Activated CD4-positive, alpha-beta memory T cell treated with anti-CD3 and anti-CD28 coated beads, Interleukin-2, amount 10 ng/mL, durations not matched to agents 7 days and 5 days (primary cell): ENCODE measurements around the gene ANGPTL2. TPM values are rescaled to one million over a fixed set of nuclear protein-coding genes. Genes with fewer than 3 reads are reported as not detected.

Source experiments
- CTCF ChIA-PET: fragments of 350-600 bp; sonication (Branson Sonifier 250); formaldehyde crosslinking; loops from one replicate; lab custom pipeline; 2021; ENCODE audit warnings: antibody characterized with exemption, inconsistent platforms; lab: Charles Lee
- POLR2A ChIA-PET: fragments of 350-600 bp; sonication (Branson Sonifier 250); formaldehyde crosslinking; loops from one replicate; lab custom pipeline; 2021; ENCODE audit warnings: antibody characterized with exemption; lab: Charles Lee
- DNase-seq: peaks from one replicate; pipeline ENCODE4 v3.0.0-alpha.2; 2020
- H3K27ac Mint-ChIP-seq: one replicate; pipeline ENCODE4 v1.8.0; 2021; ENCODE audit warnings: mild to moderate bottlenecking, mixed read lengths
- H3K27me3 Mint-ChIP-seq: one replicate; pipeline ENCODE4 v1.8.0; 2021; ENCODE audit warnings: mixed read lengths
- H3K36me3 Mint-ChIP-seq: one replicate; pipeline ENCODE4 v1.8.0; 2021; ENCODE audit warnings: low read depth, mixed read lengths
- H3K4me1 Mint-ChIP-seq: one replicate; pipeline ENCODE4 v1.8.0; 2021; ENCODE audit warnings: mixed read lengths
- H3K4me3 Mint-ChIP-seq: one replicate; pipeline ENCODE4 v1.8.0; 2021; ENCODE audit warnings: mild to moderate bottlenecking, mixed read lengths
- H3K9me3 Mint-ChIP-seq: one replicate; pipeline ENCODE4 v1.8.0; 2021; ENCODE audit warnings: mixed read lengths
- total RNA-seq, 2 experiments: library from RNA; stranded (reverse); gene quantifications; one replicate each; pipeline ENCODE4 v1.2.3, GENCODE V29; 2021

Gene ANGPTL2
- total RNA-seq, 2 experiments from 2014 or later = 0.08 TPM; not detected in 1

DNA sequence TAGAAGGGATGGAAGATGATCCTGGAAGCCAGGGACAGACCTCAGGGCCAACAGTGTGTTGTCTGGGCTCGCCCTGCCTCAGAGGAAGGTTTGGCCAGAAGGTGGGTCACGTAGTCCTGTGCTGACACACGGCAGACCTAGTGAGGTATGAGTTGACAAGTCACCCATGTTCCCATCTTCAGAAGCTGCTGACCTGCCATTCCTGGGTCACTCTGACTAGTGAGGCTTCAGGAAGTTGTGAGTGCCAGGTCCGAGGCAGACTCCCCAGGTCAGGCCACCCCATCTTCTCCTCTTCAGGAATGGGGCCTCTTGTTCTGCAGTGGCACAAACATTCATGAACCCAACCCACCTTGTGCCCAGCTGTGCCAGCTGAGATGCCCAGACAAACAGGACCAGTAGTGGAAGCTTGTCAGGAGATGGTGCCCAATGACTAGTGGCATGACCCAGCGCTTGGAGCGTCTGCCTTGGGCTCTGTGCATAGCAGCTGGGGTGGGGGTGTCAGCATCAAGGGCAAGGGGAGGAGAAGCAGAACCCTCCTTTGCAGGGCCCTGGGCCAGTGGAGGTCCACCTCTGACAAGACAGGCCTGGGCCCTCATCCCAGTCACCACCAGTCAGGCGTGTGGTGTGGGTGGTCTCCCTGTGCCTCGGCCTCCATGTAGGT lies 16.8 kb upstream of the ANGPTL2 start:
- Mint-ChIP-seq H3K4me1 (no peaks in the 10 kb centered on the region), H3K9me3 (no peaks in the 10 kb centered on the region), H3K27me3 (peaks cover 17% of the 10 kb centered on the region), H3K36me3 (no peaks in the 10 kb centered on the region), H3K27ac (no peak overlapping the region), H3K4me3 (no peak overlapping the region)
- no peak for DNase-seq
- ChIA-PET POLR2A (no interaction called here), CTCF (no interaction called here)

DNA sequence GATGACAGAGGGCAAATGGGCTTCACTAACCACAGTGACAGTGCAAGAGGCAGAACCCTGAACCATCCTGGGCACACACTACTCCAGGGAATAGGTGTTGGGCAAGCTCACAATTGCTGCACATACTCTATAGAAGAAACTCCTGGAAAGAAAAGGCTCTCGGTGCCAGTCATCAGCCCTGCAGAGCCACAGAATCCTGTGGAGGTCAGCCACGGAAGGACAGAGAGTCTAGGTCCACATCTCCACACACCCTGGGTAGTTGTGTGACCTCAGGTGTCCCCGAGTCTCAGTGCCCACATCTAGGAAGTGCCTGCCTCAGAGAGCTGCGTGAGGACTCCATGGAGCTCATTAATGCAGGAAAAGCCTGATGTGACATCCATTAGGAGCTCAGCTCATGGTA lies 16.0 kb upstream of the ANGPTL2 start:
- POLR2A ChIA-PET = interaction anchor here (0.6 kb wide), 1 partner anchor 23 kb away, joined by 3 read pairs; no protein-coding TSS in a partner anchor

DNA sequence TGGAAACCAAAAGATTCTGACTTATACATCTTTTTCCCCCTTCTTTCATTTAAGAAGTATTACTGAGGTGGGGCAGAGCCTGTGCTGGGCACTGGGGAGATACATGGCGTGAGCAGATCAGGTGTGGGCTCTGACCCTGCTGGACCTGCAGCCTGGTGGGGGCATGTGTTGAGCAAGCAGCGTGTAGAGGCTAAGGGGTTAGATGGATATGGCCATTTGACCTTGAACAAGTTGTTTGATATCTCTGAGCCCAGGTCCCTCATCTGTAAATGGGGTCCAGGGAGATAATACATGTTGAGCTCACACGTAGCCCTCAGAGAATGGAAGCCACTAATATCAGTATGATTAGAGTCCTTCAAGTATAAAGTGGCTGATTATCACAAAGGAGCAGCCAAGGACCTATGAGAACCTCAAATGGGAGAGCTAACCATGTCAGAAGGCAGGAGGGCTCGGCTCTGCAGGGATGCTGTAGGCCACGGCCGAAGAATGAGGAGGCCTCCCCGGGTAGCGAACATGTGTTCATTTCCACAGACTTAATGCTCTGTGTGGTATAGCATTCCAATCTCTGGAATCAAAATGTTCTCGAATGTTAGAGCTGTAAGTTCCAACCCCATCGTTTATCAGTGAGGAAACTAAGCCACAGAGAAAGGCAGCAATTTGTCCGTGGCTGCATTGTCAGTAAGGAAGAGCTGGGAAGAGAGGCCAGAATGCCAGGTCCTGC lies 15.4 kb upstream of the ANGPTL2 start:
- H3K9me3 Mint-ChIP-seq = no peaks in the 10 kb centered on the region
- H3K27ac Mint-ChIP-seq = no peak overlapping the region
- H3K36me3 Mint-ChIP-seq = no peaks in the 10 kb centered on the region
- H3K4me1 Mint-ChIP-seq = no peaks in the 10 kb centered on the region
- no peak for DNase-seq
- H3K27me3 Mint-ChIP-seq = peaks cover 11% of the 10 kb centered on the region
- no peak overlapping the region for H3K4me3 Mint-ChIP-seq
- ChIA-PET POLR2A (interaction anchor here (0.6 kb wide), 1 partner anchor 22 kb away, joined by 3 read pairs; no protein-coding TSS in a partner anchor), CTCF (no interaction called here)

More for the DNA sequence above, 16.0 kb upstream of the ANGPTL2 start:
- Mint-ChIP-seq H3K4me1 (no peaks in the 10 kb centered on the region), H3K9me3 (no peaks in the 10 kb centered on the region), H3K27ac (no peak overlapping the region), H3K36me3 (no peaks in the 10 kb centered on the region), H3K4me3 (no peak overlapping the region), H3K27me3 (peaks cover 13% of the 10 kb centered on the region)
- CTCF ChIA-PET = no interaction called here
- DNase-seq = no peak

DNA sequence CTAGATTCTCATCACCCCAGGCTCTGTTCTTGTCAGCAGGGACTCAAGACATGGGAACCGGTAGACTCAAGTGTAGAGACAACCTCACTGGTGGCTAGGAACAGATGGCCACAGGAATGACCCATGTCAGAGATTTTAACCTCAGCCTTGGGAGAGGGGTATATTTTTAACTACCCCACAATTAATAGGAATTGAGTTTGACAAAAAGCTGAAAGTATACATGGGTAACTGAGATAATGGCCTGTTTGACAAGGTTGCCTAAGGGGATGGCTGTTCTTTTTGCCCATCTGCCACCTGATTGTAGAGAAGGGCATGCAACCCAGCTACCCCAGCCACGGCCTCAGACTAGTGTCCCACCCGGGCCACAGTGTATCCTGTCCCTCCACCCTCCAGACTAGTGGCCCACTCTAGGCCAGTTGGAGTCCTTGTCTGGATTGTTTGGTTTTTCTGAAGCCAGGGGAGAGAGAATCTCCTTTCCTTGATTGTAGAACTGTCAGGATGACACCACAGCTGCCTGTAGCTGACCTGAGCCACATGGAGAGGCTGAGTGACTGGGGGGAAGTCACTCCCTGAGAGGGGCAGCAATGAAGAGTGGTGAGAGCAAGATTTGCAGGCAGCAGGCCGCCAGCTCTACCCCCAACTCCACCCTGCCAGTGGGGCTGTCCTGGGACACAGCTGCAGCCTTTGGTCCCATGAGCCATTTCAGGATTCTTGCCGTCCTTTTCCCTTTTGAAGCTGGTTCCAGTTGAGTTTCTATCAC lies 14.6 kb upstream of the ANGPTL2 start:
- H3K27me3 Mint-ChIP-seq = peaks cover 6% of the 10 kb centered on the region
- H3K36me3 Mint-ChIP-seq = no peaks in the 10 kb centered on the region
- ChIA-PET POLR2A (no interaction called here), CTCF (no interaction called here)
- no peaks in the 10 kb centered on the region for H3K9me3 Mint-ChIP-seq
- no peak overlapping the region for H3K27ac Mint-ChIP-seq
- no peak for DNase-seq
- H3K4me1 Mint-ChIP-seq = no peaks in the 10 kb centered on the region
- H3K4me3 Mint-ChIP-seq = no peak overlapping the region

DNA sequence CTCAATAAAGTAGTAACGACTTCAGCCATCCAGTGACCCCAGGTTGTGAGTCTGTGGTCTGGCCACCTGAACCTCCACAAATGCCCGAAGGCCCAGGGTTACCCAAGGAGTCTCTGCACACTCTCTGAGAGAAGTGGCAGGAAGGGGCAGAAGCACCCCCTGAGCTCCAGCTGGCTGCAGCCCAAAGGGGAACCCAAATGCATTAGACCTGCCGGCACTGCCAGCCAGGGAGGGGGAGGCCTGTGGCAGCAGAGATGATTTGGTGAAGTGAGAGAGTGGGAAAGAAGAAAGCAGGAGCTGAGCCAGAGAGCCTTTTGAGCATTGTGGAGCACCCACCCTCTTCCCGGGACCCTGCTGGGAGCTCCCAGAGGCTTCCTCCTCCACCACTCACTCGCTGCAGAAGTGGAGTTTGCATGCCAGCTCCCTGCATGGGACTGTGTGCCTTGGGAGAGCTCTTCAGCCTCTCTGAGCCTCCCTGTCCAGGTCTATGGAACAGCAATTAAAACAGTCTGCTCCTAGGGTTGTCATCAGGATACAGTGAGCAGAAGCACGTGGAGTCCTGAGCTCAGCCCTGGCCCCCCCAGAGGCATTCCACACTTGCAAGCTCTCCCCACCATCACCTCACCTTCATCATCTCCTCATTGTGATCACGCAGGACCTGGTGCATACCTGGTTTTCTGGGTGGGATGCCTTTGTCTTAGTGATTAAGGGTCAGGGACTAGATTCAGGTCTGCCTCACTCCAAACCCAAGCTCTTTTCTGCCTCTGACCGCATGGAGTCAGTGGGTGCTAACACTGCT lies 13.8 kb upstream of the ANGPTL2 start:
- Mint-ChIP-seq H3K4me1 (no peaks in the 10 kb centered on the region), H3K4me3 (no peak overlapping the region), H3K27ac (no peak overlapping the region), H3K27me3 (peaks cover 3% of the 10 kb centered on the region), H3K9me3 (no peaks in the 10 kb centered on the region), H3K36me3 (no peaks in the 10 kb centered on the region)
- POLR2A ChIA-PET = no interaction called here
- no peak for DNase-seq
- CTCF ChIA-PET = no interaction called here

DNA sequence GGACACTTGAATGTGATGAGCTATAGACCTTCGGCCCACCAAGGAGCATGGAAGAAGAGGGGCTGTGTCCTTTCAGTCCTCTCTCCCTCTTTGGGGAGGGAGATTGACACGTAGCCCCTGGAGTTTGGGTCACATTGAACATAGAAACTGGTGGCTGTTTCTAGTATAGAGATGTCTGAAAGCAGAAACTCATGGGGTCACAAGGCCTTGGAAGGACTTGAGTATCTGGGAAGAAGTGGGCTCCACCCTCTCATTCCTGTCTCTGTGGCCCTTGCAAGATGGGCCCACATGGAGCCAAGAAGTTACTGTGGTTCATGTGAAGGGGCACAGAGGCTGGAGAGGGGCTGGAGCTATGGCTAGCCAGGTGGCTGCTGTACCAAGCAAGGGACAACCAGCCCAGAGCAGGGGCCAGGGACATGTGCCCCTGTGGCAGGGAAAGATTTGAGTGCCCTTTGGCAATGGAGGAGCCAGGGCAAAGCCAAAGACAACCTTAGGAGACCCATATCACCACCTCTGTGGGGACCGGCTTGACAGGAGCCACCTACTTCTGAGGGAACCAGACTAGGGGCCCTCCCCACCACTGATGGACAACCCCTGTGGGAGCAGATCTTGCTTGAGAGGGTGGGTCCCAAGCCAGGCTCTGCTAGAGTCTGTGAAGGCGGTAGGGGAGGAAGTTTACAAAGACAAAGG lies 12.8 kb upstream of the ANGPTL2 start:
- ChIA-PET CTCF (no interaction called here), POLR2A (no interaction called here)
- H3K4me3 Mint-ChIP-seq = no peak overlapping the region
- no peaks in the 10 kb centered on the region for H3K36me3 Mint-ChIP-seq
- H3K27ac Mint-ChIP-seq = no peak overlapping the region
- no peak for DNase-seq
- peaks cover 3% of the 10 kb centered on the region for H3K27me3 Mint-ChIP-seq
- H3K4me1 Mint-ChIP-seq = no peaks in the 10 kb centered on the region
- H3K9me3 Mint-ChIP-seq = no peaks in the 10 kb centered on the region

DNA sequence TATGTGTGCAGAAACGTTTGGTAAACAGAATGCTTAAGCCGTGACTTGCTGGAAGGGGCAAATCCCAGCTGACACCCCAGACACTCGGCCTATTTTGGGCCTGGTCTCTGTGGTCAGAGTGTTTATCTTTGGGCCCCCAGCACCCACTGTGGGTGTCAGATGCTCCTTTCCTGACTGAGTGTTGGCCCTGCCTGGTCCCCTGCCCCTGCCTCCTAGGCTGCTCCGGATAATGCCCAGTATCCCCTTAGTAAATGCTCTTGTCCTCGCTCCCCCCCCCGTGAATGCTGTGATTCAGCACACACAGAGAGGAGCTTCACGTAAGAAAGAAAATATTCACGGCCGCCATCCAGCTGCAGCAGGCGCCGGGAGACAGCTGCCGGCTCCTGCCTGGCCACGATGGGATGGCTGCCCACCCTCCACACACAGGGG lies 11.3 kb upstream of the ANGPTL2 start:
- no peaks in the 10 kb centered on the region for H3K4me1 Mint-ChIP-seq
- peaks cover 3% of the 10 kb centered on the region for H3K27me3 Mint-ChIP-seq
- ChIA-PET CTCF (no interaction called here), POLR2A (no interaction called here)
- no peaks in the 10 kb centered on the region for H3K9me3 Mint-ChIP-seq
- H3K36me3 Mint-ChIP-seq = no peaks in the 10 kb centered on the region
- H3K27ac Mint-ChIP-seq = no peak overlapping the region
- H3K4me3 Mint-ChIP-seq = no peak overlapping the region
- DNase-seq = no peak

DNA sequence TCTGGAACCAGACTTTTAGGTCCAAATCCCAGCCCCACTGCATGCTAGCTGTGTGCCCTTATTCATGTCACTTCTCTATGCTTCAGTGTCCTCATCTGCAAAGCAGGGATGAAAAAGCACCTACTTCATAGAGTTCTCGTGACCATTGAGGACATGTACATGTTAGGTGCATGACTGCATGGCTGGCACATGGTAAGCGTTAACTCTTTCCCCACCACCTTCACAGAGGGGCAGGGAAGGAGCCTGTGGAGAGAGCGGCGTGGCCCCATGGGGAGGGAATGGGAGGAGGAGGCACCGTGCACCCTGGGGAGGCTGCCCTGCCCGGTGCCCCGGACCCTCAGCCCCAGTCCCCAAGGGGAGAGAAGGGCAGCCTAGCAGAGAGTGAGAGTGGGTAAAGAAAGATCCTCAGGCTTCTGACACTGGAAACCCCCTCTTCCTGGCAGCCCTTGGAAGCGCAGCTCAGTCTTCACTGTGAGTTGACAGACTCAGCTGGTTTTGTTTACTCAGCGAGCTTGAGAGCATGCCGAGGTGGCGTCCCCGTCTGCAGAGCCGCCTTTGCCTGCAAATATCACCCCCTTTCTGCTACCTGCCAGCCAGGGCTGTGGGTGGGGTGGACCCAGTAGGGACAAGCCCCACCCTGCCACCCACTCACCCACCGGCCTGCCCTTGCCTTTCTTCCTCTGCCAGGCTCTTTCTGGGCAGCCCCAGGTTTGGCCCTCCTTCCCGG lies 10.6 kb upstream of the ANGPTL2 start:
- CTCF ChIA-PET = no interaction called here
- no peak overlapping the region for H3K4me3 Mint-ChIP-seq
- H3K4me1 Mint-ChIP-seq = no peaks in the 10 kb centered on the region
- peaks cover 3% of the 10 kb centered on the region for H3K27me3 Mint-ChIP-seq
- no peaks in the 10 kb centered on the region for H3K9me3 Mint-ChIP-seq
- POLR2A ChIA-PET = no interaction called here
- DNase-seq = no peak
- no peaks in the 10 kb centered on the region for H3K36me3 Mint-ChIP-seq
- H3K27ac Mint-ChIP-seq = no peak overlapping the region

DNA sequence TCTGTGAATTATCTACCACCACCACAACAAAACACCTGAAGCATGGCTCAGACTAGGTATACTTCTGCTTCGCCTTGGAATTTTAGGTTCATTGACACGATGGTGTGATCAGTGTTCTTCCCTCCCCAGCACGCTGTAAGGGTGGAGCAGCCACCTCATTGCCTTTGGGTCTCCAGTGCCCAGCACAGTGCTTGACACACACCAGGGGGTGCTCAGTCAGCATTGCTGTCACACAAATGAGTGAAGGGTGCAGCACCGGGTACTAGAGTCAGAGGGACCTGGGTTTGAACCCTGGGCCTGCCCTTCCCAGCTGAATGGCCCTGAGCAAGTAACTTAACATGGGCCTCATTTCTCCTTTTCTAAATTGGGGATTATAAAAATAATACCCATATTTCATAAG lies 9.9 kb upstream of the ANGPTL2 start:
- ChIA-PET POLR2A (no interaction called here), CTCF (no interaction called here)
- Mint-ChIP-seq H3K27me3 (peaks cover 5% of the 10 kb centered on the region), H3K36me3 (no peaks in the 10 kb centered on the region), H3K9me3 (no peaks in the 10 kb centered on the region), H3K4me1 (no peaks in the 10 kb centered on the region), H3K27ac (no peak overlapping the region), H3K4me3 (no peak overlapping the region)
- DNase-seq = no peak

DNA sequence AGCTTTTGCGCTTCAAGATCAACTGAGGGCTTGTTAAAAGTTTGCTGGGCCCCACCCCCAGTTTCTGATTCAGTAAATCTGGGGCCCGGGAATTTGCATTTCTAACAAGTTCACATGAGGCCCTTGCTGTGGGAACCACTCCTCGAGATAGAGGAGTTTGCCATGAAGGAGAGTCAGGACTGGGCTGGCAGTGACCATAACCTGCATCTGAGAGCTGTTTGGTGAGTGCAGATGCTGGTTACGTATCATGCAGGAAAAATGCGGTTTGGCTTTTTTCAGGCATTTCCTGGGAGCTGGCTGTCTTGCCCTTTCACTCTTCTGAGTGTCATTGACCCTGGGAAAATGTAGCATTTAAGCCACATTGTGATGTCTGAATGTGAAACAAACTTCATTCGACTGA lies 9.4 kb upstream of the ANGPTL2 start:
- no peak for DNase-seq
- H3K27ac Mint-ChIP-seq = no peak overlapping the region
- H3K36me3 Mint-ChIP-seq = no peaks in the 10 kb centered on the region
- peaks cover 9% of the 10 kb centered on the region for H3K27me3 Mint-ChIP-seq
- no peaks in the 10 kb centered on the region for H3K9me3 Mint-ChIP-seq
- ChIA-PET CTCF (no interaction called here), POLR2A (no interaction called here)
- no peak overlapping the region for H3K4me3 Mint-ChIP-seq
- no peaks in the 10 kb centered on the region for H3K4me1 Mint-ChIP-seq

DNA sequence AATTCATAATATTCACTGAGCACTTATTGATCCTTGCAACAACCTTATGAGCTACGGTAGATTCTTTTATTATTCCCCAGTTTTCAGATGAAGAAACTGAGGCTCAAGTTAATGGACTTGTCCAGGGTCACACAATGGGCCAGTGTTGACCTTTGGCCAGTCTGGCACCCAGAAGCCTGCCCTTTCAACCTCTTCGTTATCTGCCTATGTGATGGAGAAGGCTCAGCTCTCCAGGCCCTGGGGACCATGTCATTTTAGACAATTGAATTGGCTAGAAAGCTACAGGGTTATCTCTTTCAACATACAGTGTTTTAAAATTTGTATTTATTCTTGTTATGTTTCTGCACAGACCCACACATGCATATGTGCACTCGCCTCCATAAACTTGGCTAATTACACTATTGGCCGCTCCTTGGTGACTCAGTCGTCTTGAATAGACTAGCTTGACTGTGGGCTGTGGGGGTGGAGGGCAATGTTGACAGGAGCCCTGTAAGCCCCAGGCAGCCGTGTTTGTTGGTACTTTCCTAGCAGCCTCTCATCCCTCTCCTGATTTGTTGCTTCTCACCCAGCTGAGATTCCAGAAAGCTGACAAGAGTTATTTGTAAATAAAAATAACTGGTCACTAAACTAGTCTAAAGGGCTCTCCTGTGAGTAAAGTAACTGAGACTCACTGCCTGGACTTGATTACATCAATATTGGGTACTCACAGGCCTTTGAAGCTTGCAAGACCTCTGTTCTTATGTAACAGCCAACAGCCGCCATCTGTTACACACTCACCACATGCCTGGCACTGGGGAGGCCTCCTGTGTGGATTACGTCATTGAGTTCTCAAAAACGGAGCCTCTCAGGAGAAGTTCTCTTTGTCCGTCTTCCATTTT lies 8.5 kb upstream of the ANGPTL2 start:
- H3K27ac Mint-ChIP-seq = no peak overlapping the region
- no peaks in the 10 kb centered on the region for H3K4me1 Mint-ChIP-seq
- no peak overlapping the region for H3K4me3 Mint-ChIP-seq
- no peaks in the 10 kb centered on the region for H3K36me3 Mint-ChIP-seq
- no peaks in the 10 kb centered on the region for H3K9me3 Mint-ChIP-seq
- CTCF ChIA-PET = no interaction called here
- no peak for DNase-seq
- POLR2A ChIA-PET = no interaction called here
- H3K27me3 Mint-ChIP-seq = peaks cover 16% of the 10 kb centered on the region
